Stimulated activated CD4-positive, alpha-beta T cell treated with anti-CD3 and anti-CD28 coated beads, Interleukin-4, amount 100 ng/mL, for 48 hours (primary cell): Measurements from ENCODE around the gene SLFNL1.

Experiments
- DNase-seq, 2 donors: peaks; one replicate each; pipeline ENCODE4 v3.0.0-alpha.2; 2020; ENCODE audit warnings: low read depth in 2 of 2

Gene SLFNL1

GRCh38 chr1:40986328-40986783 lies 35.2 kb downstream of the SLFNL1 start:
- no peak for DNase-seq

GRCh38 chr1:40985875-40986274 lies 35.6 kb downstream of the SLFNL1 start:
- DNase-seq, result no peak

GRCh38 chr1:40985161-40985560 lies 36.4 kb downstream of the SLFNL1 start:
- no peak for DNase-seq

GRCh38 chr1:40984531-40984930 lies 37.0 kb downstream of the SLFNL1 start:
- DNase-seq, result no peak

GRCh38 chr1:40984066-40984465 lies 37.5 kb downstream of the SLFNL1 start:
- no peak for DNase-seq

GRCh38 chr1:40983286-40983685 lies 38.2 kb downstream of the SLFNL1 start:
- no peak for DNase-seq

- no peak for DNase-seq
Observed at GRCh38 chr1:40982721-40983120, 38.8 kb downstream of the SLFNL1 start.

- no peak for DNase-seq
Observed at GRCh38 chr1:40981691-40982448, 39.7 kb downstream of the SLFNL1 start.

GRCh38 chr1:40980453-40981121 lies 40.9 kb downstream of the SLFNL1 start:
- peak; percentile 37 to 45 for DNase-seq

GRCh38 chr1:40980068-40980452 lies 41.5 kb downstream of the SLFNL1 start:
- DNase-seq, result peak in 1 of 2 donors; percentile 8

GRCh38 chr1:40979241-40980067 lies 42.1 kb downstream of the SLFNL1 start, which contains the start of gene CTPS1:
Gene CTPS1 (plus strand): TSS chr1:40979696. CDS start chr1:40983291, 3,595 bp downstream.
- DNase-seq, result peak; percentile 96 to 97

- no peak for DNase-seq
Observed at GRCh38 chr1:40978886-40979240, 42.7 kb downstream of the SLFNL1 start.

- DNase-seq, result no peak
Observed at GRCh38 chr1:40977716-40978115, 43.8 kb downstream of the SLFNL1 start.

- DNase-seq, result no peak
Observed at GRCh38 chr1:40976952-40977690, 44.4 kb downstream of the SLFNL1 start.

GRCh38 chr1:40974945-40975344 lies 46.6 kb downstream of the SLFNL1 start:
- no peak for DNase-seq

- no peak for DNase-seq
Observed at GRCh38 chr1:40973912-40974311, 47.6 kb downstream of the SLFNL1 start.

- DNase-seq, result no peak
Observed at GRCh38 chr1:40971966-40972365, 49.6 kb downstream of the SLFNL1 start.

GRCh38 chr1:40969445-40969844 lies 52.1 kb downstream of the SLFNL1 start:
- DNase-seq, result no peak

GRCh38 chr1:40966417-40966816 lies 55.1 kb downstream of the SLFNL1 start:
- DNase-seq, result no peak
